NCI-H524 (cell line): Measurements from ENCODE around the gene KRTAP10-10.
"Not testable (repeated sequence)": the region's sequence is repeated elsewhere in the genome, so short reads cannot be mapped to it uniquely, and the experiment has no call there.

Experiments used
- DNase-seq, 2 experiments: peaks; one replicate each; lab custom pipeline; 2025; lab: John Stamatoyannopoulos, UW

The KRTAP10-10 gene

GRCh38 chr21:44626262-44626661, 10.9 kb upstream of the KRTAP10-10 start:
- DNase-seq, result no peak

GRCh38 chr21:44626673-44627143, 10.4 kb upstream of the KRTAP10-10 start, which contains the start of gene KRTAP10-9:
Gene KRTAP10-9, plus strand, starts transcription at chr21:44627093. Its CDS starts 79 bp downstream, at chr21:44627172.
- no peak for DNase-seq

- not testable (repeated sequence) for DNase-seq
Observed at GRCh38 chr21:44627181-44627822, 9.9 kb upstream of the KRTAP10-10 start.

GRCh38 chr21:44627831-44628233, 9.3 kb upstream of the KRTAP10-10 start:
- not testable (repeated sequence) for DNase-seq

- no peak for DNase-seq
Observed at GRCh38 chr21:44628707-44629391, 8.3 kb upstream of the KRTAP10-10 start.

GRCh38 chr21:44630440-44630839, 6.7 kb upstream of the KRTAP10-10 start:
- DNase-seq, result no peak

- DNase-seq, result no peak
Observed at GRCh38 chr21:44632067-44632466, 5.1 kb upstream of the KRTAP10-10 start.

GRCh38 chr21:44636209-44637017, 743 bp upstream of the KRTAP10-10 start:
- DNase-seq, result no peak

- not testable (repeated sequence) for DNase-seq
Observed at GRCh38 chr21:44637851-44638348, 744 bp downstream of the KRTAP10-10 start.

GRCh38 chr21:44638506-44639330, 1.6 kb downstream of the KRTAP10-10 start:
- not testable (repeated sequence) for DNase-seq

- DNase-seq, result no peak
Observed at GRCh38 chr21:44639331-44639655, 2.1 kb downstream of the KRTAP10-10 start.

- DNase-seq, result no peak
Observed at GRCh38 chr21:44640761-44641160, 3.6 kb downstream of the KRTAP10-10 start.

- DNase-seq, result no peak
Observed at GRCh38 chr21:44643741-44644310, 6.7 kb downstream of the KRTAP10-10 start.

GRCh38 chr21:44644878-44645277, 7.7 kb downstream of the KRTAP10-10 start:
- DNase-seq, result no peak

- peak in 1 of 2 experiments; percentile 24 for DNase-seq
Observed at GRCh38 chr21:44646366-44647221, 9.4 kb downstream of the KRTAP10-10 start, which contains the start of gene KRTAP10-11. Gene KRTAP10-11, plus strand, starts transcription at chr21:44646414. Its CDS starts 45 bp downstream, at chr21:44646459.

GRCh38 chr21:44647222-44647552, 10.0 kb downstream of the KRTAP10-10 start:
- DNase-seq, result peak; percentile 42 to 67

GRCh38 chr21:44648557-44649311, 11.6 kb downstream of the KRTAP10-10 start:
- no peak for DNase-seq

GRCh38 chr21:44649521-44650100, 12.5 kb downstream of the KRTAP10-10 start:
- DNase-seq, result no peak
